Esophagus squamous epithelium (tissue), 4 donors: ENCODE results near the gene ZNF436.

ENCODE experiments used
- POLR2A ChIP-seq, 4 donors: fragments of 450-650 bp; IDR thresholded peaks; one replicate each; pipeline ENCODE4 v1.6.1; 2017; ENCODE audit warnings: antibody characterized with exemption in 4 of 4, mild to moderate bottlenecking in 4 of 4, moderate library complexity in 3 of 4
- TF ChIP-seq, protein P1 (sequence below), 6 experiments: fragments of 450-650 bp in 4 of 6; fragments of 200-600 bp in 2 of 6; sonication (generic) in 2 of 6; IDR thresholded peaks; one replicate each; pipeline ENCODE4 v1.5.1; 2016 to 2019; ENCODE audit warnings: antibody characterized with exemption in 6 of 6, mild to moderate bottlenecking in 4 of 6, moderate library complexity in 4 of 6

DNA sequence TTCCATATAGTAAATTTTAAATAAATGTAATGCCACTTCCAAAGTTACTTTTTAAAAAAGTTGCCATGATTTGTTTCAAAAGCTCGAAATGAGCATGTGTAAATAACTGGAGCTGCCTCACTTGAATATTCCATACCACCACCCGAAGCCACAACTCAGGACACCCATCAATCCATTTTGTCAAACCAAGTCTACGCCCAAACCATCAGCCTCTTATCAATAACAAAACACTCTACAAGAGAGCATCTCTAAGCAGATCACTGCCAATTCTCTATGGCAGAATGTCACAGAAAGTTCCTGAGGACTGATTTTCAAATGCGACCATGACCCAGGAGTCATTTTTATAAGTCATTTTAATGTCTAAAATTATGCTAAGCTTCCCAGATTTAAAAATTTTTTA is 30.0 kb downstream of the ZNF436 start:
- TF ChIP-seq, protein P1, sequence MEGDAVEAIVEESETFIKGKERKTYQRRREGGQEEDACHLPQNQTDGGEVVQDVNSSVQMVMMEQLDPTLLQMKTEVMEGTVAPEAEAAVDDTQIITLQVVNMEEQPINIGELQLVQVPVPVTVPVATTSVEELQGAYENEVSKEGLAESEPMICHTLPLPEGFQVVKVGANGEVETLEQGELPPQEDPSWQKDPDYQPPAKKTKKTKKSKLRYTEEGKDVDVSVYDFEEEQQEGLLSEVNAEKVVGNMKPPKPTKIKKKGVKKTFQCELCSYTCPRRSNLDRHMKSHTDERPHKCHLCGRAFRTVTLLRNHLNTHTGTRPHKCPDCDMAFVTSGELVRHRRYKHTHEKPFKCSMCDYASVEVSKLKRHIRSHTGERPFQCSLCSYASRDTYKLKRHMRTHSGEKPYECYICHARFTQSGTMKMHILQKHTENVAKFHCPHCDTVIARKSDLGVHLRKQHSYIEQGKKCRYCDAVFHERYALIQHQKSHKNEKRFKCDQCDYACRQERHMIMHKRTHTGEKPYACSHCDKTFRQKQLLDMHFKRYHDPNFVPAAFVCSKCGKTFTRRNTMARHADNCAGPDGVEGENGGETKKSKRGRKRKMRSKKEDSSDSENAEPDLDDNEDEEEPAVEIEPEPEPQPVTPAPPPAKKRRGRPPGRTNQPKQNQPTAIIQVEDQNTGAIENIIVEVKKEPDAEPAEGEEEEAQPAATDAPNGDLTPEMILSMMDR (IDR thresholded peaks at IDR 0.05): no peak
- TF ChIP-seq POLR2A (IDR thresholded peaks at IDR 0.05): no peak
